RWPE2 (cell line): ENCODE measurements around the gene STX3.

Experiments used
- ATAC-seq: fragments of 200-7000 bp; cut with Tn5 transposase; 3 replicates; pipeline ENCODE4 v1.9.1; 2021; ENCODE audit warnings: low read depth
- DNase-seq: peaks from one replicate; pipeline ENCODE4 v3.0.0-alpha.2; 2020; ENCODE audit warnings: low spot score
- H3K27ac ChIP-seq: fragments of 450-650 bp; 2 replicates; pipeline ENCODE4 v1.5.1; 2017; ENCODE audit warnings: mild to moderate bottlenecking; ENCODE audit not compliant: poor library complexity, severe bottlenecking
- H3K27me3 ChIP-seq: fragments of 250-450 bp; sonication (Bioruptor Pico); 2 replicates; pipeline ENCODE4 v1.5.1; 2021; ENCODE audit warnings: mild to moderate bottlenecking, moderate library complexity; ENCODE audit not compliant: insufficient read depth, poor library complexity, severe bottlenecking
- H3K36me3 ChIP-seq: fragments of 250-450 bp; sonication (Bioruptor Pico); 2 replicates; pipeline ENCODE4 v1.5.1; 2020; ENCODE audit warnings: low read depth, mild to moderate bottlenecking, moderate library complexity
- H3K4me1 ChIP-seq: fragments of 250-450 bp; sonication (Bioruptor Pico); 2 replicates; pipeline ENCODE4 v1.5.1; 2021; ENCODE audit warnings: mild to moderate bottlenecking, moderate library complexity; ENCODE audit not compliant: insufficient read depth, poor library complexity, severe bottlenecking
- H3K4me3 ChIP-seq: fragments of 250-450 bp; sonication (Bioruptor Pico); 2 replicates; pipeline ENCODE4 v1.5.1; 2021; ENCODE audit warnings: mild to moderate bottlenecking, moderate library complexity; ENCODE audit not compliant: severe bottlenecking
- H3K9me3 ChIP-seq: fragments of 250-450 bp; sonication (Bioruptor Pico); 2 replicates; pipeline ENCODE4 v1.5.1; 2021; ENCODE audit warnings: mild to moderate bottlenecking, moderate library complexity; ENCODE audit not compliant: severe bottlenecking
- TF ChIP-seq, protein P1 (sequence below): fragments of 450-650 bp; IDR thresholded peaks from one replicate; pipeline ENCODE4 v1.5.1; 2017; ENCODE audit warnings: mild to moderate bottlenecking, moderate library complexity; ENCODE audit not compliant: poor library complexity, severe bottlenecking

Gene STX3

GRCh38 chr11:59756558-59756840 is 1.3 kb downstream of the STX3 start:
- DNase-seq (no peak), ATAC-seq (peak; percentile 25; the same call in 2 of the 3 replicates)
- TF ChIP-seq, protein P1, sequence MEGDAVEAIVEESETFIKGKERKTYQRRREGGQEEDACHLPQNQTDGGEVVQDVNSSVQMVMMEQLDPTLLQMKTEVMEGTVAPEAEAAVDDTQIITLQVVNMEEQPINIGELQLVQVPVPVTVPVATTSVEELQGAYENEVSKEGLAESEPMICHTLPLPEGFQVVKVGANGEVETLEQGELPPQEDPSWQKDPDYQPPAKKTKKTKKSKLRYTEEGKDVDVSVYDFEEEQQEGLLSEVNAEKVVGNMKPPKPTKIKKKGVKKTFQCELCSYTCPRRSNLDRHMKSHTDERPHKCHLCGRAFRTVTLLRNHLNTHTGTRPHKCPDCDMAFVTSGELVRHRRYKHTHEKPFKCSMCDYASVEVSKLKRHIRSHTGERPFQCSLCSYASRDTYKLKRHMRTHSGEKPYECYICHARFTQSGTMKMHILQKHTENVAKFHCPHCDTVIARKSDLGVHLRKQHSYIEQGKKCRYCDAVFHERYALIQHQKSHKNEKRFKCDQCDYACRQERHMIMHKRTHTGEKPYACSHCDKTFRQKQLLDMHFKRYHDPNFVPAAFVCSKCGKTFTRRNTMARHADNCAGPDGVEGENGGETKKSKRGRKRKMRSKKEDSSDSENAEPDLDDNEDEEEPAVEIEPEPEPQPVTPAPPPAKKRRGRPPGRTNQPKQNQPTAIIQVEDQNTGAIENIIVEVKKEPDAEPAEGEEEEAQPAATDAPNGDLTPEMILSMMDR: no peak
- Histone ChIP-seq H3K36me3 (0 out of 2 replicates have a peak, but pooled peaks cover 12% of the 10 kb centered on the region), H3K4me1 (peaks cover 16% of the 10 kb centered on the region), H3K27ac (peak overlapping the region; percentile 77), H3K9me3 (no peaks in the 10 kb centered on the region), H3K27me3 (no peaks in the 10 kb centered on the region), H3K4me3 (no peak overlapping the region)

- DNase-seq (peak; percentile 58), ATAC-seq (peak; percentile 57)
- Histone ChIP-seq H3K36me3 (0 out of 2 replicates have a peak, but pooled peaks cover 12% of the 10 kb centered on the region), H3K27ac (peak overlapping the region; percentile 77), H3K4me3 (no peak overlapping the region), H3K27me3 (no peaks in the 10 kb centered on the region), H3K4me1 (peaks cover 16% of the 10 kb centered on the region), H3K9me3 (no peaks in the 10 kb centered on the region)
- TF ChIP-seq, protein P1: no peak
Measured at GRCh38 chr11:59756845-59757244, 1.7 kb downstream of the STX3 start.

DNA sequence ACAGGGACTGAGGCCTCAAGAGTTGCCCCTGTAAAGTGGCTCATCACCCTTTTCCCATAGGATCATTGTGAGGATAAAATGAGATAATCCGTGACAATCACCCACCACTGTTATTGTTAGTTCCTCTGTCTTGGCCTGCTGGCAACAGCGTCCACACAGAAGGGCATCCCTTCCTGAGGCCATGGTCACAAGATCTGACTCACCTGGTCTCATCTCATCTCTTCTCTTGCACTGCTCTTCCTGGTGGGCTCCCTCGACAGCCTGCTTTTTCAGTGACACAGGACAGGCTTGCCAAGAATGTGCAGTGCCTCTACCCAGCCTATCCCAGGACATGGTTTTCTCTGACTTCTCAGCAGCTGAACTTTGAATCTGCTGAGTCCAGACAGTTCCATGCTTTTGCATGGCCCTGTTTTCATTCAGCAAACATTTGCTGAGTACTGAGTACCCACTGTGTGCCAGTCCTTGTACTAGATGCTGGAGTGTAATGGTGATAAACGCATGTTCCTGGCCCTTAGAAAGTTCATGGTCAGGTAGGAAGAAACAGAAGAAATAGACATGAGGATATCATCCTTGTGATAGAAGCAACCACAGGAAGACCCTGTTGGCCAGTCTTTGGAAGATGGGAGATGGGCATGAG is 3.3 kb downstream of the STX3 start:
- no peak overlapping the region for H3K4me3 ChIP-seq
- TF ChIP-seq, protein P1: no peak
- H3K27me3 ChIP-seq: no peaks in the 10 kb centered on the region
- DNase-seq (no peak), ATAC-seq (no peak)
- H3K4me1 ChIP-seq: peaks cover 16% of the 10 kb centered on the region
- no peaks in the 10 kb centered on the region for H3K9me3 ChIP-seq
- no peak overlapping the region for H3K27ac ChIP-seq
- H3K36me3 ChIP-seq: 0 out of 2 replicates have a peak, but pooled peaks cover 12% of the 10 kb centered on the region

DNA sequence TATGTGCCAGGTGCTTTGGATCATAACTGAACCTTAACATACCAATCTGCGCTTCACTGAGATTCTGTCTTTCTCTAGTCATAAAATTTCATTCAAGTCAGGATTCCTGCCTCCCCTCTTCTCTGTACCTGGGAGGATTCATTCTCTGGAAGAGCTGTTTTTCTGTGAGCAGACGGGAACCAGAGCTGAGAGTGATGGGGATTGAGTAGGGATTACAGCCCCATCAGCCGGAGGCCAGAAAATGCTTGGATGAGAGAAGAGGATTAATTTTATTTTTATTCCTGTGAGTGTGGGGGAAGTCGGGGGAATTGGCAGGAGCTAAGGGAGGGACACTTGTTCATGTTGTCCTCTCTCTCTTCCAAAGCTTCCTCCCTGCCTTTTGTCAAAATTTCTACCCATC is 4.7 kb downstream of the STX3 start:
- TF ChIP-seq, protein P1: no peak
- Histone ChIP-seq H3K36me3 (0 out of 2 replicates have a peak, but pooled peaks cover 12% of the 10 kb centered on the region), H3K27ac (no peak overlapping the region), H3K27me3 (no peaks in the 10 kb centered on the region), H3K4me1 (peaks cover 16% of the 10 kb centered on the region), H3K9me3 (no peaks in the 10 kb centered on the region), H3K4me3 (no peak overlapping the region)
- ATAC-seq: no peak
- no peak for DNase-seq

DNA sequence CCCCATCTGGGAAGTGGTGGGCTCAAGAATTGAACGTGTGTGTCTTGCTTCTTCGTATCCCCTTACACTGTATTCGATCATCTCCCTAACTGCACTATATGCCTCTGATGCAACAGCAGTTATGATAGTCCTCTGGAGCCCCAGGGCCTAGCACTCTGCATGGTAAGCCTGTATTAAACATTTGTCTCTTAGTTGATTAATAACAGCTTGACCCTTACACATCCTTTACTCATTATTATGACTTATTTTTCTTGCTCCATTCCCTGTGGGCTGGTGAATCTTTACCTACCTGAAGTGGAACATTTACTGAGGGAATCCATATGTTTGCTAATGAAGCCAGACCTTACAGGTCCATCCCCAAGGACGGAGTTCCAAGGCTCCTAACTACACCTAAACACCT is 5.6 kb downstream of the STX3 start:
- TF ChIP-seq, protein P1: no peak
- Histone ChIP-seq H3K9me3 (no peaks in the 10 kb centered on the region), H3K36me3 (0 out of 2 replicates have a peak, but pooled peaks cover 12% of the 10 kb centered on the region), H3K27me3 (no peaks in the 10 kb centered on the region), H3K4me1 (peaks cover 16% of the 10 kb centered on the region), H3K27ac (no peak overlapping the region), H3K4me3 (no peak overlapping the region)
- no peak for DNase-seq
- ATAC-seq: no peak
